WI38 (cell line): Measurements from ENCODE around the gene TBC1D9B.

Source experiments
- H3K4me3 ChIP-seq: 2 replicates; pipeline ENCODE4 v1.5.1; 2011; ENCODE audit warnings: low read depth, mild to moderate bottlenecking, control low read depth, low read length
- TF ChIP-seq, protein P1 (sequence below): IDR thresholded peaks from 2 replicates; pipeline ENCODE4 v1.5.1; 2012; ENCODE audit warnings: low read depth, mild to moderate bottlenecking, control low read depth, low read length

The TBC1D9B gene

DNA sequence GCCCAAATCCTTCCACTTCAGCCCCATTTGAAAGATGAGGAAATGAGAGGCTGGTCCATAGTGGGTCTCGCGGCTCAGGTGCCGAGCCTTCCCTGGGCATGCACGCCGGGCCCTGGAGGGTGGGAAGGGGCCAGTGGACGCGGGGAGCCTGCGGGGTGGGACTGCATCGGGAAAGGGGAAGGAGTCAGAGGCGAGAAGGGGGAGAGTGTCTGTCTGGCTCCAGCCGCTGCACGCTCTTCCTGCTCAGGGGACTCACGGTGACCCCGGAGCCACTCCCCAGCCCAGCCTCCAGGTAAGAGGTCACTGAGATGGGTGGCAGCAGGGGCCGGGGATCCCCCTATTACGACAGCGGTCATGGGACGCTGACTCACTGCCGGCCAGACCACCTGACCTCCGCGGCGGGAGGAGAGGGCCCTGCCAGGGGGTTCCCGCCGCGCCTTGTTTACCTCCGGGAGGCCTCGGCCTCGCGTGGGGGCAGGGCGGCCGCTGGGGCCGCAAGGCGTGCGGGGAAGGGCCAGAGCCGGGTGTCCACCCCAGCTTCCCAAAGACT, 88.9 kb downstream of the TBC1D9B start:
- TF ChIP-seq, protein P1, sequence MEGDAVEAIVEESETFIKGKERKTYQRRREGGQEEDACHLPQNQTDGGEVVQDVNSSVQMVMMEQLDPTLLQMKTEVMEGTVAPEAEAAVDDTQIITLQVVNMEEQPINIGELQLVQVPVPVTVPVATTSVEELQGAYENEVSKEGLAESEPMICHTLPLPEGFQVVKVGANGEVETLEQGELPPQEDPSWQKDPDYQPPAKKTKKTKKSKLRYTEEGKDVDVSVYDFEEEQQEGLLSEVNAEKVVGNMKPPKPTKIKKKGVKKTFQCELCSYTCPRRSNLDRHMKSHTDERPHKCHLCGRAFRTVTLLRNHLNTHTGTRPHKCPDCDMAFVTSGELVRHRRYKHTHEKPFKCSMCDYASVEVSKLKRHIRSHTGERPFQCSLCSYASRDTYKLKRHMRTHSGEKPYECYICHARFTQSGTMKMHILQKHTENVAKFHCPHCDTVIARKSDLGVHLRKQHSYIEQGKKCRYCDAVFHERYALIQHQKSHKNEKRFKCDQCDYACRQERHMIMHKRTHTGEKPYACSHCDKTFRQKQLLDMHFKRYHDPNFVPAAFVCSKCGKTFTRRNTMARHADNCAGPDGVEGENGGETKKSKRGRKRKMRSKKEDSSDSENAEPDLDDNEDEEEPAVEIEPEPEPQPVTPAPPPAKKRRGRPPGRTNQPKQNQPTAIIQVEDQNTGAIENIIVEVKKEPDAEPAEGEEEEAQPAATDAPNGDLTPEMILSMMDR: no peak
- H3K4me3 ChIP-seq: peak overlapping the region; percentile 34

DNA sequence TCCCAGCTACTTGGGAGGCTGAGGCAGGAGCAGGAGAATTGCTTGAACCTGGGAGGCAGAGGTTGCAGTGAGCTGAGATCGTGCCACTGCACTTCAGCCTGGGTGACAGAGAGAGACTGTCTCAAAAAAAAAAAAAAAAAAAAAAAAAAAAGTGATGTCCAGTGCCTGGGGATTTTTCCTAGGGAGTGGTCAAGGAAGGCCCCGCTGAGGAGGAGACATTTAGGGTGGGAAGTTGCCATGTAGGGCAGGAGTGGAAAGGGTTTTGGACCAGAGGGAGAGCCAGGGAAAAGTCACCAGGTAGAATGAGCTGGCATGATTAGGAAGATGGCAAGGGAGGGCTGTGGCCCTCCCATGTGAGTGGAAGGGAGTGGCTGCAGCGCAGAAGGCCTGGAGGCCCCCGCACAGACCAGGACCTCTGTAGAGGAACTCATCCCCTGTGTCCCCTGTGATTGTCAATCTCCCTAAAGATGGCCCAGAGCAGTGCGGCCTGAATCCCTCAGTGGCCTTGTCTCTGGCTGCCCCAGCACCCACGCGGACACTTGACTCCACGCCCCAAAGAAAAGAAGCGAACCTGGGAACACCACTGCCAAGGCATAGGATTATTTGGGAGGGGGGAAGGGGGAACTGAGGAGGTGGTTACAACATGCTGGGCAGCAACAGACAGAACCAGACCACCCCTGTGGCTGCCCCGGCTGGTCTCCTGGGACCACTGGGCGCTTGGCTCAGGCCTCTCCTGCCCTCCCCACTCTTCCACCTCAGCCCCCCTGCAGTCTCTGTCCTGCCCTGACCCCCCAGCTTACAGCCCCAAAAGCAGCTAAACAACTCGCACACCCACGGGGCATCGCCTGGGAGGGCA, 89.6 kb downstream of the TBC1D9B start:
- TF ChIP-seq, protein P1: no peak
- H3K4me3 ChIP-seq: peak overlapping the region; percentile 34; the same call in 1 of the 2 replicates

DNA sequence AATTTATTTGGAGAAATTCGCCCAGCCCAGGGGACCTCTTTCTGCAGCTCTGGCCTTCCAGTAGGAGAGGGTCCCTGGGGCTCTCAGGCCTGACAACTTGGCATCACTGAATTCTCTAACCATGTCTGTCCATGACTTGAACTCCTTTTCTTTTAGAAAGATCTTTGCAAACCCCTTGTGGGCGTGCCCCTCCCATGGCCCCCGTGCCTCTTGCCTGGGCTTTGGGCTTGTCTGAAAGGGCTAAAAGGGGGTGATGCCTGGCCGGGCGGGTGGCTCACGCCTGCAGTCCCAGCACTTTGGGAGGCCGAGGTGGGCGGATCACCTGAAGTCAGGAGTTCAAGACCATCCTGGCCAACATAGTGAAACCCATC, 90.2 kb downstream of the TBC1D9B start:
- no peak overlapping the region for H3K4me3 ChIP-seq
- TF ChIP-seq, protein P1: no peak

DNA sequence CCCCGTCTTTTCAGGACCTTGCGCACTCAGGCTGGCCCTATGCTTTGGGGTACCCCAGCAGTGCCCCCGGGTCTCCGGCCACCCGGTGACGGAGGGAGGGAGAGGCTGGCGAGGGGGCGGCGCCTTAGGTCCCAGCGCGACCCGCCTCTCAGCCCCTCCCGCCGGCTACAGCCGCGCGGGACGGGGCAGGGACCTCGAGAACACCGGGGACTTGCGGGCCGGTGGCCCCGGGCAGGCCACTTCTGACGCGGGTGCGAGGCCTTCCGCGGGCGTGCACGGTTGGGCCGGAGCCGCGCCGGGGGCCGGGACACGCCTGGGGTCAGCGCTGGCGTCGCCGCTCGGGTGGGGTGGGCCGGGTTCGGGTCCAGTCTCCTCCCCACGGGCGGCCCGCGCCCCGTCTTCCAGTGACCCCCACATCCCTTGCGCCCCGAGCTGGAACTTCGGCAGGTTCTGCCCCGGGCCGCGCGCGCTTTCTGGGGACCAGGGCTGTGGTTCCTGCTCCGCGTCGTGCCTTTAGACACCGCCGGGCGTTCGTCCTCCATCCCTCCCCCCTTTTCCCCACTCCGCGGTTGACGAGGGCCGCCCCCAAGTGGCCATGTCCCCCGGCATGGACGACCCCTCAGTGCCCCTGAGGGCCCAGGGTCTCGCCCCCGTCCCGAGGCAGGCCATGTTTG, 90.8 kb downstream of the TBC1D9B start:
- no peak overlapping the region for H3K4me3 ChIP-seq
- TF ChIP-seq, protein P1: no peak

DNA sequence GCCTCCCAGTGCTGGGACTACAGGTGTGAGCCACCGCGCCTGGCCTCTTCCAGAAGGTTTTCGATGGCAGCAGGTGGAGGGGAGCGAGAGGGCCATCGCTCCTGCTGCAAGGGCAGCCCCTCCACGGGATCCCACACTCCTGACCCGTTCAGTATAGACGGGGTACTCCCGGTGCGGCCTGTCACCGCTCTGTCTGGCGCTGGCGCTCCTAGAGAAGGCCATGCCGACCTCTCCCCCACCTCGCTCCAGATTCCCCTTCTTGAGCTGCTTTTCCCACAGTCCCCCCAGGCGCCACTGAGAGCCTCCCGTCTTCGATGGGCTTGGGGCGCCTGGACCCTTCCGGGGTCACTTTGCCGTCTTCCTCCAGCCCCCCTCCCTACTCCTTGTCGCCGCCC, 91.3 kb downstream of the TBC1D9B start:
- no peak overlapping the region for H3K4me3 ChIP-seq
- TF ChIP-seq, protein P1: no peak

DNA sequence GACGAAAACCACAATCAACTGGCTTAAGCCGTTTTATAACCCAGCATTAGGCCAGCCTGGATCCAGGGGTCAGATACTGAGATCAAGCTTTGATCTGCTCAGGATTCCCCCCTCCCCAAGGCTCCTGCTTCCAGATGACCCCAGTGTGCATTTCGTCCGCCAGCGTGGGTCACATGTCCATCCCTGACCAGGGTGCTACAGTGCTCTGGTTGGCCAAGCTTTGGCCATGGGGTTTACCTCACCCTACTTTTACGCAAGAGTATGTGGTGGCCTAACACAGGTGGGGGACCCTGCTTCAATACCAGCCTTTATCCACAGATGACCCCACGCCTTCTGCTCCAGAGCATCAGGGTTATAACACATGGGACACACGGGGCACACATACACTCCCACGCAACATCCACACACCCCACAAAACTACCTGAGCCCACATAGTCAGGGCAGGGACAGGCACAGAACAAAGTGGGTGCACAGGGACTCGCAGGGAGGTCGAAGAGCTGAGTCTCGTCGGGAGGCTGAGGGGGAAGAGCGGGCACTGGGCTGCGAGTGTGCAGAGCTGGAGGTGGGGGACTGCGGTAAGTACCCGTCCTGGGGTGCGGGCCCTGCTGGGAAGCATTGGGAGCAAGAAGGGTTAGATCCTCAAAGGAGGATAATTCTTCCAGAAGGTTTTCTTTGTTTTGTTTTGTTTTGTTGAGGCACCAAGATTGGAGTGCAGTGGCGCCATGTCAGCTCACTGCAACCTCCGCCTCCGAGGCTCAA, 92.0 kb downstream of the TBC1D9B start:
- no peak overlapping the region for H3K4me3 ChIP-seq
- TF ChIP-seq, protein P1: no peak
